ENCODE data around the gene LRRC46.

LRRC46 gene

DNA sequence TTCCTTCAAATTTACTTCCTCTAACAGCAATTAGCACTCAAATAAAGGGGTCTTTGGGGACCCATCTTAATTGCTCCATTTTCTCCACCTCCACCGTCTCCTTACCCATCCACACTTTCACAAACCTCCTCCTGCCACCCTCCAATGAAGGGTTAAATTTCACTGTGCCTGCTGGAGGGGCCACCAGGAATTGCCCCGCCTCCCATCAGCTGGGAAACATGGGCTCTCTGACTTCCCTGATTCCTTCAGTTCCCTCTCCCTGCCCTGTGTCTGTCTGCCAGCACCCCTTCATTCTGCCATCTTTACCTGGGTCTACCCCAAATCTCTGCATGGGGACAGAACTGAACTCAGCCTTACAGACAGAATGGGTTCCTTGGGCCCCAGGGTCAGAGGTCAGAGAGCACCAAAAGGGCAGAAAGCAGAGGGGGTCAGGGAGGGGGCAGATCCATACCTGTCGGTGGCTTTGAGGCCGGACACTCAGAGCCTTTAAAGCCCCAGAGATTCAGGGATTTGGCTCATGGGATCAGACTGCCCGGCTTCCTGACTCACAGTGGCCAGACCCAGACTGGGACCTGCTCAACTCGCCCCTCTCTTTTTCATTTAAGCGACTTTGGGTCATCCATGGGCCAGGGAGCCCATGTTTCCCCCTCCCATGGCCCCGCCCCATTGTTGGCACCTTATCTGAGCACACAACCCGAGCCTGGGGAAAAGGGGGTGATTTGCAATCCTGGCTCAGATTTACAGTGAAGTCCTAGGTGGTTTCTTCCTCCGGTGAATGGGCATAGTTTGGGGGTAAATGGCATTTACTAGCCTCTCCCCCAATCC lies 46.9 kb downstream of the LRRC46 start:
- peaks cover 87% of the 10 kb centered on the region for H3K4me1 Mint-ChIP-seq
- TF ChIP-seq, protein P1, sequence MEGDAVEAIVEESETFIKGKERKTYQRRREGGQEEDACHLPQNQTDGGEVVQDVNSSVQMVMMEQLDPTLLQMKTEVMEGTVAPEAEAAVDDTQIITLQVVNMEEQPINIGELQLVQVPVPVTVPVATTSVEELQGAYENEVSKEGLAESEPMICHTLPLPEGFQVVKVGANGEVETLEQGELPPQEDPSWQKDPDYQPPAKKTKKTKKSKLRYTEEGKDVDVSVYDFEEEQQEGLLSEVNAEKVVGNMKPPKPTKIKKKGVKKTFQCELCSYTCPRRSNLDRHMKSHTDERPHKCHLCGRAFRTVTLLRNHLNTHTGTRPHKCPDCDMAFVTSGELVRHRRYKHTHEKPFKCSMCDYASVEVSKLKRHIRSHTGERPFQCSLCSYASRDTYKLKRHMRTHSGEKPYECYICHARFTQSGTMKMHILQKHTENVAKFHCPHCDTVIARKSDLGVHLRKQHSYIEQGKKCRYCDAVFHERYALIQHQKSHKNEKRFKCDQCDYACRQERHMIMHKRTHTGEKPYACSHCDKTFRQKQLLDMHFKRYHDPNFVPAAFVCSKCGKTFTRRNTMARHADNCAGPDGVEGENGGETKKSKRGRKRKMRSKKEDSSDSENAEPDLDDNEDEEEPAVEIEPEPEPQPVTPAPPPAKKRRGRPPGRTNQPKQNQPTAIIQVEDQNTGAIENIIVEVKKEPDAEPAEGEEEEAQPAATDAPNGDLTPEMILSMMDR (IDR thresholded peaks at IDR 0.05) = no peak
- peak overlapping the region; percentile 49 for H3K4me3 Mint-ChIP-seq
- H3K36me3 Mint-ChIP-seq (ENCODE audit: low read depth) = no peaks in the 10 kb centered on the region
- DNase-seq = no peak
- H3K9me3 Mint-ChIP-seq = no peaks in the 10 kb centered on the region
- peak overlapping the region; percentile 26 for H3K27ac Mint-ChIP-seq
- peaks cover 10% of the 10 kb centered on the region for H3K27me3 Mint-ChIP-seq (ENCODE audit: low read depth, poor library complexity)

DNA sequence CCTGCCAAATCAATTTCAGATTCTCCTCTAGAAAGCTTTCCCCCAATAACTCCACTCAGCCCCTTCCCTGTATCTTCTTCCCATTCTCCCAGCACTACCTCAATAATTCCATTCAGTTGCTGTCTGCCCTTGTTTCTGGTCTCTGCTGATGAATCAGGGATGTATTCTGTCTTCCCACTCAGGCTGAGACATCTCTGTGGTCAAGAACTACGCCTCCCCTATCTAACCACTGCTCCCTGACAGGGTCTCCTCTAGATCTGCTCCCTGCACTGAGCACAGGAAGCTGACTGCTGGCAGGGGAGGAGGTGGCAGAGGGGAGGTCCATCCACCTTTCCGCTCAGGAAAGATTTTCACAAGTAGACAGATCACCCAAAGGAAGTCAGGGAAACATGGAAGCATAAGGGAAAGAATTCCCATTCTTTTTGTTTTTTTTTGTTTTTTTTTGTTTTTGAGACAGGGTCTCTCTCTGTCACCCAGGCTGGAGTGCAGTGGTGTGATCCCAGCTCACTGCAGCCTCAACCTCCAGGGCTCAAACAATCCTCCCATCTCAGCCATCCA lies 47.6 kb downstream of the LRRC46 start:
- Mint-ChIP-seq H3K27ac (peak overlapping the region; percentile 26), H3K4me3 (peak overlapping the region; percentile 19), H3K4me1 (peaks cover 87% of the 10 kb centered on the region), H3K36me3 (ENCODE audit: low read depth) (no peaks in the 10 kb centered on the region), H3K27me3 (ENCODE audit: low read depth, poor library complexity) (peaks cover 10% of the 10 kb centered on the region), H3K9me3 (no peaks in the 10 kb centered on the region)
- DNase-seq = no peak
- TF ChIP-seq, protein P1 (IDR thresholded peaks at IDR 0.05) = no peak

DNA sequence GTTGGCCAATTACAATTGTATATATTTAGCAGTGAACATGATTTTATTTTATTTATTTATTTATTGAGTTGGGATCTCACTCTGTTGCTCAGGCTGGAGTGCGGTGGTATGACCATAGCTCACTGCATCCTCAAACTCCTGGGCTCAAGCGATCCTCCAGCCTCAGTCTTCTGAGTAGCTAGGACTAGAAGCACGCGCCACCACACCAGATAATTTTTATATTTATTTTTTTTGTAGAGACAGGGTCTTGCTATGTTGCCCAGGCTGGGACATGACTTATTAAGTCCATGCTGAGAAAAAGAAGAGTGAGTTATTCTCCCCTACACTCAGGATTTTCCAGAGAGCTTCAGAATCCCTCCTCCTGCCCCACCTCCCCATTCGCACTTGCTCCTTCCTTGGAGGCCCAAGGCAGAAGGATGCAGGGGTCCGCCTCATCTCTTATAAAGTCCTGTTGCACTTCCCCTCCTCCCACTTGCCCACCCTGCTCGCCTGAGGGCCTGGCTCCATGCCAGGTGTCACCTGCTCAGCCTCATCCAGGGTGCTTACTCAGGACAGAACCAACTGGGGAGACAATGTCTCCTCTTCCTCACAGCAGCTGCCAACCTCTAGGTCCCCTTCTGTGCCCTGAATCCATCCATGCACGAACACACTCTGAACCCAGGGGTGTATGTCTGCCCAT lies 48.4 kb downstream of the LRRC46 start:
- no peak for DNase-seq
- Mint-ChIP-seq H3K9me3 (no peaks in the 10 kb centered on the region), H3K27me3 (ENCODE audit: low read depth, poor library complexity) (peaks cover 10% of the 10 kb centered on the region), H3K4me1 (peaks cover 87% of the 10 kb centered on the region), H3K4me3 (no peak overlapping the region), H3K36me3 (ENCODE audit: low read depth) (no peaks in the 10 kb centered on the region), H3K27ac (no peak overlapping the region)
- TF ChIP-seq, protein P1 (IDR thresholded peaks at IDR 0.05) = no peak

DNA sequence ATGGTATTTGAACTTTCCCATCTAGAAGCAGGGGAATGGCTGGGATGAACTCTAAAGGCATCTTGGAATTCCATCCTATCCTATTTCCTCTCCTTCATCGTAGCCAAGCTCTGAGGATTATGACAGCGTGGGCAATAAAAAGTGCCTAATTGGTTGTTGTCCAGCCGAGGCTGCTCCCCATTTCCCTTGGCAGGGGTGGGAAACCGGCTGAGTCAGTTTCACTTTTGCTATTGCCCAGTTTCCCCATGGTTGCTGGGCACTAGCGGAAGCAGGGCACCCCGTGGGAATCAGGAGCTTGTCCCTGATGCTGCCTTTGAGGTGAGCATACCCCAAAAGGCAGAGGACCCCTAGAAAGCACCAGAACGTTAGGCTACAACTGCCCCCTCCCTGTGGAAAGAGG lies 50.8 kb downstream of the LRRC46 start:
- Mint-ChIP-seq H3K9me3 (no peaks in the 10 kb centered on the region), H3K4me3 (no peak overlapping the region), H3K4me1 (peaks cover 84% of the 10 kb centered on the region), H3K36me3 (ENCODE audit: low read depth) (no peaks in the 10 kb centered on the region), H3K27me3 (ENCODE audit: low read depth, poor library complexity) (peaks cover 10% of the 10 kb centered on the region), H3K27ac (no peak overlapping the region)
- DNase-seq = no peak
- TF ChIP-seq, protein P1 (IDR thresholded peaks at IDR 0.05) = no peak

DNA sequence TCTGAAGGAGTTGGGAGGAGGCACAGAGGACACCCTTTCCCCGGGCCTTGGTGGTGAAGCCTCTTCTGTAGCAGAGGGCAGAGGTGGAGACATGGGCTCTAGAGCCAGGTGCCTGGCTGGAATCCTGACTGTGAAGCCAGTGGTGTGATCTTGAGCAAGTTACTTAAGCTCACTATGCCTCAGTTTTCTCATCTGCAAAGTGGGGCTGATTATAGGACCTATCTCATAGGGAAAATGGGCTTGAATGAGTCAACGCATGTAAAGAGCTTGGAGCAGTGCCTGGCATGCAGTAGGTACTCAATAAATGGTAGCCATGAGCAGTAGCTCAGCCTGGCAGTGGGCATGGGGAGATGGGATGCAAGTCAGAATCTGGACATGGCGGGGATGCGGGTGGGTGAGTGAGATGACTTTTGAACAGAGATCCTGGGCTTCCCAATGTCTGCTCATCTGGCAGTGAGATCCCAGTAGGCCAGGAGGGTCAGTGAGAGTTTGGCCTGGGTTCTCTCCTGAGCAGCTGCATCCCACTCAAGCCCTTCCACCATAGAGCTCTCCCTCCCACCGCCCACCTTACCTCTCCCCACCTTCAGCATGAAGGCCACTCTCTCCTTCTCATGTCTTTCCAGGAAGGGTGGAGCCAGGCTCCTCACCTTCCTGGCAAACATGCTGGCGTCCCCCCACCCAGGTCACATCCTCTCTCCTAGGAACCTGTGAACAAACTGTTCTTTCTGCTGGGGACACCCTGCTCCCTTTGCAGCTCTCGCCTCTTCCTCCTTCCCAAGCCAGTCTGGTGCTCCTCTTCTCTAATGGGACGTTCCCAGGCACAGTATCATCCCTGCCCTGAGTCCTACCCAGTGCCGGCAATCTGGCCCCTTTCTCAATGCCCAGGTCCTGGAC lies 51.5 kb downstream of the LRRC46 start:
- peak overlapping the region; percentile 4 for H3K4me3 Mint-ChIP-seq
- peaks cover 77% of the 10 kb centered on the region for H3K4me1 Mint-ChIP-seq
- no peaks in the 10 kb centered on the region for H3K9me3 Mint-ChIP-seq
- no peaks in the 10 kb centered on the region for H3K36me3 Mint-ChIP-seq (ENCODE audit: low read depth)
- TF ChIP-seq, protein P1 (IDR thresholded peaks at IDR 0.05) = no peak
- no peak for DNase-seq
- no peak overlapping the region for H3K27ac Mint-ChIP-seq
- H3K27me3 Mint-ChIP-seq (ENCODE audit: low read depth, poor library complexity) = peaks cover 10% of the 10 kb centered on the region
